HL-60 (cell line): ENCODE measurements around the gene ENDOV.

ENCODE experiments used
- SPI1 ChIP-seq: IDR thresholded peaks from 2 replicates; pipeline ENCODE4 v1.6.1; 2012; ENCODE audit warnings: low read depth, mild to moderate bottlenecking, borderline replicate concordance
- TF ChIP-seq, protein P1 (sequence below): IDR thresholded peaks from one replicate; pipeline ENCODE4 v1.5.1; 2011; ENCODE audit warnings: low read length, control low read depth, inconsistent platforms; ENCODE audit not compliant: insufficient read depth
- TF ChIP-seq, protein P2 (sequence below): IDR thresholded peaks from 2 replicates; pipeline ENCODE4 v1.6.1; 2012; ENCODE audit warnings: low read depth; ENCODE audit not compliant: insufficient replicate concordance

DNA sequence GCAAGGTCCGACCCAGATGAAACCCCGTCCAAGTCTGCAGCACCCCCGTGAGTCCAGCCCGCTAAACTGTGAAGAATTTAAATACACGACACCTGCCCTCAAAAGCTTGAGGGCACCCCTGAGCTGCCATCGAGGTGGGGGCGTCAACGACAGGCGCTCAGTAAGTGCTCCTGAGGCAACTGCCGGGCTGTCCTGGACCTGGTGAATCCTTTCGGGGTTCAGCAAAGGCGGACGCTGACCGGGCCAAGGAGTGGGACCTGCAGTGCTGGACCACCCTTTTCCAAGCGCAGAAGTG lies 512 bp upstream of the ENDOV start:
- TF ChIP-seq, protein P1, sequence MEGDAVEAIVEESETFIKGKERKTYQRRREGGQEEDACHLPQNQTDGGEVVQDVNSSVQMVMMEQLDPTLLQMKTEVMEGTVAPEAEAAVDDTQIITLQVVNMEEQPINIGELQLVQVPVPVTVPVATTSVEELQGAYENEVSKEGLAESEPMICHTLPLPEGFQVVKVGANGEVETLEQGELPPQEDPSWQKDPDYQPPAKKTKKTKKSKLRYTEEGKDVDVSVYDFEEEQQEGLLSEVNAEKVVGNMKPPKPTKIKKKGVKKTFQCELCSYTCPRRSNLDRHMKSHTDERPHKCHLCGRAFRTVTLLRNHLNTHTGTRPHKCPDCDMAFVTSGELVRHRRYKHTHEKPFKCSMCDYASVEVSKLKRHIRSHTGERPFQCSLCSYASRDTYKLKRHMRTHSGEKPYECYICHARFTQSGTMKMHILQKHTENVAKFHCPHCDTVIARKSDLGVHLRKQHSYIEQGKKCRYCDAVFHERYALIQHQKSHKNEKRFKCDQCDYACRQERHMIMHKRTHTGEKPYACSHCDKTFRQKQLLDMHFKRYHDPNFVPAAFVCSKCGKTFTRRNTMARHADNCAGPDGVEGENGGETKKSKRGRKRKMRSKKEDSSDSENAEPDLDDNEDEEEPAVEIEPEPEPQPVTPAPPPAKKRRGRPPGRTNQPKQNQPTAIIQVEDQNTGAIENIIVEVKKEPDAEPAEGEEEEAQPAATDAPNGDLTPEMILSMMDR, result no peak
- TF ChIP-seq, protein P2, sequence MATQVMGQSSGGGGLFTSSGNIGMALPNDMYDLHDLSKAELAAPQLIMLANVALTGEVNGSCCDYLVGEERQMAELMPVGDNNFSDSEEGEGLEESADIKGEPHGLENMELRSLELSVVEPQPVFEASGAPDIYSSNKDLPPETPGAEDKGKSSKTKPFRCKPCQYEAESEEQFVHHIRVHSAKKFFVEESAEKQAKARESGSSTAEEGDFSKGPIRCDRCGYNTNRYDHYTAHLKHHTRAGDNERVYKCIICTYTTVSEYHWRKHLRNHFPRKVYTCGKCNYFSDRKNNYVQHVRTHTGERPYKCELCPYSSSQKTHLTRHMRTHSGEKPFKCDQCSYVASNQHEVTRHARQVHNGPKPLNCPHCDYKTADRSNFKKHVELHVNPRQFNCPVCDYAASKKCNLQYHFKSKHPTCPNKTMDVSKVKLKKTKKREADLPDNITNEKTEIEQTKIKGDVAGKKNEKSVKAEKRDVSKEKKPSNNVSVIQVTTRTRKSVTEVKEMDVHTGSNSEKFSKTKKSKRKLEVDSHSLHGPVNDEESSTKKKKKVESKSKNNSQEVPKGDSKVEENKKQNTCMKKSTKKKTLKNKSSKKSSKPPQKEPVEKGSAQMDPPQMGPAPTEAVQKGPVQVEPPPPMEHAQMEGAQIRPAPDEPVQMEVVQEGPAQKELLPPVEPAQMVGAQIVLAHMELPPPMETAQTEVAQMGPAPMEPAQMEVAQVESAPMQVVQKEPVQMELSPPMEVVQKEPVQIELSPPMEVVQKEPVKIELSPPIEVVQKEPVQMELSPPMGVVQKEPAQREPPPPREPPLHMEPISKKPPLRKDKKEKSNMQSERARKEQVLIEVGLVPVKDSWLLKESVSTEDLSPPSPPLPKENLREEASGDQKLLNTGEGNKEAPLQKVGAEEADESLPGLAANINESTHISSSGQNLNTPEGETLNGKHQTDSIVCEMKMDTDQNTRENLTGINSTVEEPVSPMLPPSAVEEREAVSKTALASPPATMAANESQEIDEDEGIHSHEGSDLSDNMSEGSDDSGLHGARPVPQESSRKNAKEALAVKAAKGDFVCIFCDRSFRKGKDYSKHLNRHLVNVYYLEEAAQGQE, result no peak
- TF ChIP-seq SPI1, result no peak
